Kidney (tissue), 14 donors: ENCODE results near the gene BCAM. TPM values are rescaled to one million over a fixed set of nuclear protein-coding genes. Genes with fewer than 3 reads are reported as not detected.

Source experiments
- DNase-seq, 5 donors: peaks; one replicate each; pipeline ENCODE4 v3.0.0-alpha.2; 2013 to 2020
- FAIRE-seq: peaks from 2 replicates; lab custom pipeline; 2012; peaks lifted over from hg19 to GRCh38; lab: Jason Lieb, UNC
- H3K27ac ChIP-seq, 2 donors: one replicate each; pipeline ENCODE4 v1.7.0; 2013; ENCODE audit warnings: low read depth in 2 of 2, low read length in 2 of 2, inconsistent platforms in 1 of 2
- H3K27me3 ChIP-seq: one replicate; pipeline ENCODE4 v1.7.1; 2013; ENCODE audit warnings: low read length, inconsistent platforms; ENCODE audit not compliant: control insufficient read depth, insufficient read depth
- H3K36me3 ChIP-seq, 3 donors: one replicate each; pipeline versions ENCODE4 v1.7.0 to v1.7.1; 2013; ENCODE audit warnings: low read length in 3 of 3, control low read depth in 1 of 3, inconsistent platforms in 1 of 3; ENCODE audit not compliant: insufficient read depth in 3 of 3, control insufficient read depth in 2 of 3
- H3K4me1 ChIP-seq, 3 donors: one replicate each; pipeline versions ENCODE4 v1.7.0 to v1.7.1; 2013; ENCODE audit warnings: low read length in 3 of 3, inconsistent platforms in 1 of 3, low read depth in 1 of 3; ENCODE audit not compliant: control insufficient read depth in 2 of 3, insufficient read depth in 2 of 3
- H3K4me3 ChIP-seq, 3 donors: one replicate each; pipeline versions ENCODE4 v1.7.0 to v1.8.1; 2013; ENCODE audit warnings: low read length in 3 of 3, control low read depth in 1 of 3, inconsistent platforms in 1 of 3
- H3K9ac ChIP-seq, 3 donors: one replicate each; pipeline versions ENCODE4 v1.7.0 to v1.7.1; 2013; ENCODE audit warnings: low read length in 3 of 3, control low read depth in 1 of 3, inconsistent platforms in 1 of 3
- H3K9me3 ChIP-seq, 3 donors: one replicate each; pipeline versions ENCODE4 v1.7.0 to v1.7.1; 2013; ENCODE audit warnings: low read length in 3 of 3, control low read depth in 1 of 3, inconsistent platforms in 1 of 3; ENCODE audit not compliant: control insufficient read depth in 2 of 3, insufficient read depth in 1 of 3
- CTCF ChIP-seq: IDR thresholded peaks from 3 replicates; pipeline ENCODE4 v1.5.1; 2012; ENCODE audit warnings: mild to moderate bottlenecking, moderate library complexity, borderline replicate concordance; ENCODE audit not compliant: insufficient read depth; ENCODE audit errors: extremely low read depth
- intact Hi-C: fragments of 100-400 bp; cut with DNase I; formaldehyde crosslinking; loops from one replicate; pipeline ENCODE4 v1.11.1; 2022
- polyA plus RNA-seq: library from polyadenylated mRNA; stranded (reverse); fragments of 350-450 nt; fragmentation: Illumina TruSeq; extraction: RNeasy Lipid Tissue Mini Kit (QIAGEN cat#74804); gene quantifications from one replicate; pipeline ENCODE4 v1.2.3, GENCODE V29; 2014; ENCODE audit warnings: low read depth, low replicate concordance; ENCODE audit not compliant: insufficient read depth
- total RNA-seq: library from RNA; stranded (reverse); fragmentation: NEBNext Ultra II Directional; extraction: Animal tissue kit (Norgen Biotek cat#: 25700); gene quantifications from one replicate; pipeline ENCODE4 v1.2.1, GENCODE V29; 2021
- donor health status: control.
- donor health status: control.
- donor health status: control.
- donor health status: control.
- donor health status: control.
- donor health status: DM: yes; HTN: yes; CAD: no.
- donor health status: Normal renal cell carcinoma (clear cell type).

BCAM gene
- total and polyA plus RNA-seq, 2 donors from 2014 or later: 671 to 748 TPM

- no peak overlapping the region for H3K9ac ChIP-seq
- H3K4me3 ChIP-seq: no peak overlapping the region
- TF ChIP-seq CTCF: no peak
- peaks cover 0 to 15% (median 2%) of the 10 kb centered on the region in 3 donors for H3K4me1 ChIP-seq
- no peak overlapping the region for H3K27ac ChIP-seq
- intact Hi-C loops: no loop called here
- peaks cover 6 to 24% (median 6%) of the 10 kb centered on the region in 3 donors for H3K36me3 ChIP-seq
- DNase-seq (no peak), FAIRE-seq (no peak)
- H3K27me3 ChIP-seq: no peaks in the 10 kb centered on the region
- no peaks in the 10 kb centered on the region for H3K9me3 ChIP-seq
These were observed 7.4 kb downstream of the BCAM start for GRCh38 chr19:44816301-44816700.

DNA sequence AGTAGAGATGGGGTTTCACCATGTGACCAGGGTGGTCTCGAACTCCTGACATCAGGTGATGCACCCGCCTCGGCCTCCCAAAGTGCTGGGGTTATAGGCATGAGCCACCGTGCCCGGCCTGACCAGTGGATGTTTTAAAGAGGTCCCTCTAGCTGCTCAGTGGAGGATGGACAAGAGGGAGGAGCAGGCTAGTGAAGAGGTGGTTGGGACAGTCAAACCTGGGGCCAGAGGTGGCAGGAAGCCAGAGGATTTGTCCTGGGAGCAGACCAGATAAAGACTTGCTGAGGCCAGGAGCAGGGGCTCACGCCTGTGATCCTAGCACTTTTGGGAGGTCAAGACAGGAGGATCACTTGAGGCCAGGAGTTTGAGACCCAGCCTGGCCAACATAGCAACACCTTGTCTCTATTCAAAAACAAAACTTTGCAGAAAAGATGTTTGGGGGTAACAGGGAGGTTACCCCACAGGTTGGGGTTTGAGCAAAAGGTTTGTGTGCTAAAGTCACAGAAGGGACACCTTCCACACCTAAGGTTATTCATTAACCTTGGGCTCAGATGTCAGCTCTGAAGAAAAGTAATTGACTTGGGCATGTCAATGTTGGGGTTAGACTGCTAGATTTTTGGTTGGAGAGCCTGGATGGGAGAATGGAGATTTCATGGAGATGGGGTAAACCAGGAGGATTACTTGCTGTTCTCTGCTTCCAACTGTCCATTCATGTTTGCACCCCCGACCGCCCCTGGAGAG lies 9.0 kb downstream of the BCAM start:
- TF ChIP-seq CTCF: no peak
- H3K27me3 ChIP-seq: no peaks in the 10 kb centered on the region
- no peak overlapping the region for H3K9ac ChIP-seq
- FAIRE-seq (no peak), DNase-seq (no peak)
- H3K27ac ChIP-seq: no peak overlapping the region
- H3K4me1 ChIP-seq: peaks cover 0 to 13% (median 0%) of the 10 kb centered on the region in 3 donors
- intact Hi-C loops: no loop called here
- H3K36me3 ChIP-seq: peaks cover 6 to 20% (median 6%) of the 10 kb centered on the region in 3 donors
- H3K9me3 ChIP-seq: no peaks in the 10 kb centered on the region
- H3K4me3 ChIP-seq: no peak overlapping the region

- no peak for TF ChIP-seq CTCF
- Histone ChIP-seq H3K9ac (no peak overlapping the region), H3K27me3 (no peaks in the 10 kb centered on the region), H3K4me3 (no peak overlapping the region), H3K27ac (no peak overlapping the region), H3K36me3 (peaks cover 5 to 18% (median 6%) of the 10 kb centered on the region in 3 donors), H3K4me1 (peaks cover 0 to 10% (median 0%) of the 10 kb centered on the region in 3 donors), H3K9me3 (no peaks in the 10 kb centered on the region)
- intact Hi-C loops: no loop called here
- DNase-seq (no peak), FAIRE-seq (no peak)
These were observed 9.6 kb downstream of the BCAM start for GRCh38 chr19:44818466-44819031.
